ENCODE results near the gene SLC25A27.

The SLC25A27 gene, protein sequence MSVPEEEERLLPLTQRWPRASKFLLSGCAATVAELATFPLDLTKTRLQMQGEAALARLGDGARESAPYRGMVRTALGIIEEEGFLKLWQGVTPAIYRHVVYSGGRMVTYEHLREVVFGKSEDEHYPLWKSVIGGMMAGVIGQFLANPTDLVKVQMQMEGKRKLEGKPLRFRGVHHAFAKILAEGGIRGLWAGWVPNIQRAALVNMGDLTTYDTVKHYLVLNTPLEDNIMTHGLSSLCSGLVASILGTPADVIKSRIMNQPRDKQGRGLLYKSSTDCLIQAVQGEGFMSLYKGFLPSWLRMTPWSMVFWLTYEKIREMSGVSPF

DNA sequence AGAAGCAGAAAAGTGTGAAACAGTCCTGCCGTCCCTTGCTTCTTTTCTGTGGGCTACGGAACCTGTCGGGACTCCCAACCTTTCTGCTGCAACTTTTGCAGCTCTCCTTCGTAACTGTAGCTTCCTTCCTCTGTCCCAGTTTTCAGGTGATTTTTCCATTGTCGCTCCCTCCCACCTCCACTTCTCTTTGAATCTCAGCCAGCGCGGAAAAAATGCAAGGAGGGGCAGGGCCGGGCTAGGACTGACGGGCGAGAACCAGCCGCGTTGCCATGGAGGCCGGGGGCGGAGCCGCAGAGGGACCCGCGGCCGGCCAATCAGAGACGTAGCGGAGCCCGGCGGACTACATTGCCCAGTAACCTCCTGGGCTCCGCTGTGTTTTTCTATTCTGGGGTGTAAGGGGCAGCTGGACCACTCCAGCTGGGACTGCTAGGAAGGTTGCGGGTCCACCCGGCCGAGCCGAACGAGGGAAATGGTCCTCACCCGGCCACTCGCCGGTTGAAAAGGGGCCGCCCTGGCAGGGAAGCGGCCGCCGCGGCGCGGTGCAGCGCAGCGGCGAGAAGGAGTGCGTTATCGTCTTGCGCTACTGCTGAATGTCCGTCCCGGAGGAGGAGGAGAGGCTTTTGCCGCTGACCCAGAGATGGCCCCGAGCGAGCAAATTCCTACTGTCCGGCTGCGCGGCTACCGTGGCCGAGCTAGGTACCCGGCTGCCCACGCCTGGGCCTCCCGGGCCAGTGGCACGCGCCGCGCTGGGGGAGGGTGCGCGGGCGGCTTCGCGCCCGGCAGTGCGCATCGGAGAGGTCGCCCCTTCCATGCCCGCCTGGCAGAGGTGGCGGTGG lies at the start of gene SLC25A27, which contains the start of gene CYP39A1:
Gene SLC25A27, plus strand, starts transcription at position 373 of the 836 bp plus-strand sequence. Its CDS starts 218 bp downstream, at position 591.
Gene CYP39A1, minus strand, starts transcription at position 216 of the 836 bp plus-strand sequence. CDS start 236 bp downstream, outside the sequence.
- H3K4me1 ChIP-seq = peaks cover 0 to 17% (median 11%) of the 10 kb centered on the region in 4 donors
- no peaks in the 10 kb centered on the region for H3K27me3 ChIP-seq
- peaks cover 0 to 3% (median 0%) of the 10 kb centered on the region in 3 donors for H3K36me3 ChIP-seq
- intact Hi-C loops (cut with DNase I; ENCODE audit: low total_unique reads) = no loop called here
- DNase-seq = peak; percentile 93 to 95
- H3K9me3 ChIP-seq = no peaks in the 10 kb centered on the region
- peak within 1 kb of the TSS; percentile 88 to 93 for H3K27ac ChIP-seq
- H3K4me3 ChIP-seq = peak within 1 kb of the TSS; percentile 73 to 87
- TF ChIP-seq, protein P1, sequence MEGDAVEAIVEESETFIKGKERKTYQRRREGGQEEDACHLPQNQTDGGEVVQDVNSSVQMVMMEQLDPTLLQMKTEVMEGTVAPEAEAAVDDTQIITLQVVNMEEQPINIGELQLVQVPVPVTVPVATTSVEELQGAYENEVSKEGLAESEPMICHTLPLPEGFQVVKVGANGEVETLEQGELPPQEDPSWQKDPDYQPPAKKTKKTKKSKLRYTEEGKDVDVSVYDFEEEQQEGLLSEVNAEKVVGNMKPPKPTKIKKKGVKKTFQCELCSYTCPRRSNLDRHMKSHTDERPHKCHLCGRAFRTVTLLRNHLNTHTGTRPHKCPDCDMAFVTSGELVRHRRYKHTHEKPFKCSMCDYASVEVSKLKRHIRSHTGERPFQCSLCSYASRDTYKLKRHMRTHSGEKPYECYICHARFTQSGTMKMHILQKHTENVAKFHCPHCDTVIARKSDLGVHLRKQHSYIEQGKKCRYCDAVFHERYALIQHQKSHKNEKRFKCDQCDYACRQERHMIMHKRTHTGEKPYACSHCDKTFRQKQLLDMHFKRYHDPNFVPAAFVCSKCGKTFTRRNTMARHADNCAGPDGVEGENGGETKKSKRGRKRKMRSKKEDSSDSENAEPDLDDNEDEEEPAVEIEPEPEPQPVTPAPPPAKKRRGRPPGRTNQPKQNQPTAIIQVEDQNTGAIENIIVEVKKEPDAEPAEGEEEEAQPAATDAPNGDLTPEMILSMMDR (IDR thresholded peaks at IDR 0.05) = no peak

DNA sequence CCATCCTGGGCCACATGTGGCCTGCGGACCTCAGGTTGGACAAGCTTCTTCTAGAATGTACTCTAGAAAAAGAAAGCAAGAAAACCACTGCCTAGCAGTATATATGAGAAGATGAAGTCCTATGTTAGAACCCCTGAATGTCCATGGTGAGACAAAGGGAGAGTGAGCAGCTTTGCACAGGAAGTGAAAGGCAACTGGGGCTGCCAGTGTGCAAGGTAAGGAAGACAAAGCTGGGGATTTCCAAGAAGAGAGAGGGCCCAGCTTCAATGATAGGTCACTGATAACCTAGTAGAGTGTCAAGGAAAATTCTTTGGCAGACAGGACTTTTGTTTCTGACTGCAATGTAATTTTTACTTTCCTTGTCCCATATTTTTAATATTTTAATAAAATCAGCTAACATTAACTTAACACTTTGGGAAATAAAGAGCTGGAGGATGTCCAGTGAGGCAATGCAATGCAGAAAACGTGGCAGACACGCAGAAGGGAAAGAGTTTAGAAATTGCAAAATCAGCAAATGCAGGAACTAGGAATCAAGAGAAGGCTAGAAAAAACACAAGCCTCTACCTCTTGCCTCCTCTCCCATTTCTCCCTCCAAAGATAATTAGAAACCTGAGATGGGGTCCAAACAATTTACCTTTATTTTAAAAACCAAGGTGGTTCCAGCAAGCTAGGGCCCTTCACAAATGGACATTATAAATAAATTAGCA lies 47.5 kb upstream of the SLC25A27 start:
- Histone ChIP-seq H3K36me3 (no peaks in the 10 kb centered on the region), H3K4me1 (peaks cover 0 to 27% (median 8%) of the 10 kb centered on the region in 4 donors), H3K9me3 (no peaks in the 10 kb centered on the region), H3K27me3 (no peaks in the 10 kb centered on the region), H3K4me3 (no peak overlapping the region), H3K27ac (peak overlapping the region in 1 of 2 donors; percentile 16)
- intact Hi-C loops (cut with DNase I; ENCODE audit: low total_unique reads) = no loop called here
- no peak for DNase-seq
- TF ChIP-seq, protein P1 (IDR thresholded peaks at IDR 0.05) = no peak

DNA sequence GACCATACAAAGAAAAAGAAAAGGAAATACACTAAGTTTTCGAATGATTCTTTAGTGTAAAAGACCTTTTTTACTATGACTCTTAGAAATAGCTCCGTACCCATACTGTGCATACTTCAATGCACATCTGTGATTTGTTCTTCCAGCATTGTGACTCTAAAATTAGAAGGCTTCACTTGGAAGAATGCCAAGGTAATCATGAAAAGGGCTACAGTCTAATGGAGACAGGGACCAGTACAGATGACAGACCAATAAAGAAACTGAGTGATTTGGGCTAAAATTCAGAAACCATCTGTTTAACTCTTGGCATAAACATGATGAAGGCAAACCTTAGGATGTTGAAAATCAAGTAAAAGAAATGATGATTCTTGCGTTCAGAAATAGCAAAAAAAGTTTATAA lies 46.4 kb upstream of the SLC25A27 start:
- no peak overlapping the region for H3K4me3 ChIP-seq
- no peaks in the 10 kb centered on the region for H3K36me3 ChIP-seq
- H3K9me3 ChIP-seq = no peaks in the 10 kb centered on the region
- H3K27ac ChIP-seq = peak overlapping the region in 1 of 2 donors; percentile 16
- TF ChIP-seq, protein P1 (IDR thresholded peaks at IDR 0.05) = no peak
- DNase-seq = no peak
- intact Hi-C loops (cut with DNase I; ENCODE audit: low total_unique reads) = no loop called here
- peaks cover 0 to 27% (median 8%) of the 10 kb centered on the region in 4 donors for H3K4me1 ChIP-seq
- H3K27me3 ChIP-seq = no peaks in the 10 kb centered on the region

DNA sequence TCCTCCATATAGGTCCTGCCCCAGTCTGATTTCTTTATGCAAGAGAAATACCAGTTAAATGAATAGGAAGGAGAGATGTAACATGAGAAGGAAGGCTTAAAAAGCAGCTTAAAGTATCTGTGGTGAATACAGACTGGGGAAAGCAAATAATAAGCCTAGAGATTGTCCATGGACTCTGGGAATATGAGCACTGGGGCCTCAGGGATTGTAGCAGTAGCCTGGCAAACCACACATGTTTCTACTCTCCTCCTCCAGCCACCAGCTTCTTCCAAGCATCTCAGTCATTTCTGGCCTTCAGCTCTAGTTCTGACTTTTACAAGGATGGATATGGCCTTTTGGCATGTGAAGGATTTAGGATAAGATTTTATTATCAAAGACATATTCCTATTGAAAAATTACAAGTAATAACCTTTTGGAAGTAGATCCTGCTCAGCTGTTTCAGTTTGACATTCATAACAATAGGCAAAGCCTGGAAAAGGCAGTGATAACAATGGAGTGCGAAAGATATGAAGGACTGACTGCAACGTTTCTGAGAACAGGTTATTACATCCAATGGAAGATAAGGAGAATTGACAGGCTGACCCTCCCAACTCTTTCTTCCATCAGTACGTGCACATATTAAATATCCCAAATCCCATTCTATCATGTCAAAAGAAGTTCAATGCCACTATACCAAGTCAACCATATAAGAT lies 41.8 kb upstream of the SLC25A27 start:
- H3K27ac ChIP-seq = peak overlapping the region in 1 of 2 donors; percentile 14
- H3K9me3 ChIP-seq = no peaks in the 10 kb centered on the region
- no peaks in the 10 kb centered on the region for H3K36me3 ChIP-seq
- TF ChIP-seq, protein P1 (IDR thresholded peaks at IDR 0.05) = no peak
- no peaks in the 10 kb centered on the region for H3K27me3 ChIP-seq
- H3K4me1 ChIP-seq = peaks cover 0 to 35% (median 7%) of the 10 kb centered on the region in 4 donors
- DNase-seq = no peak
- H3K4me3 ChIP-seq = no peak overlapping the region
- intact Hi-C loops (cut with DNase I; ENCODE audit: low total_unique reads) = no loop called here

DNA sequence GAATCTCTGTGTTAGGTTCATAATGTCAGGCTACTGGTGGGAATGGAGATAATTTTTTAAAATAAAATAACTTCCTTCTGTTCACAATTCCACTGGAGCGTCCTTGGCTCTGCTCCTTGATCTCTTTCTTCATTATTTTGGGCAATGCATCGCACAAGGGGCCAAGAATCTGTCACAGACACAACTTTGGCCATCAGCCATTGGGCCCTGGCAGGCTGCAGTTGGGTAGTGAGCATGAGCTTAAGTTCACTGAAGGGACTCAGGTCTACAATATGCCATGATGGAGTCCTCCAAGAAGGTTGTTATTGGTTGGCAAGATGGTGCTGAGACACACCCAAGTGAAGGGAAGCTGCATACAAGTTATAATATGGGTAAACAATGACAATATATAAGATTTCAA lies 40.1 kb upstream of the SLC25A27 start:
- intact Hi-C loops (cut with DNase I; ENCODE audit: low total_unique reads) = no loop called here
- DNase-seq = peak; percentile 39 to 82
- H3K9me3 ChIP-seq = no peaks in the 10 kb centered on the region

More for the DNA sequence above, 40.1 kb upstream of the SLC25A27 start:
- Histone ChIP-seq H3K4me1 (peaks cover 0 to 18% (median 2%) of the 10 kb centered on the region in 4 donors), H3K36me3 (no peaks in the 10 kb centered on the region), H3K27ac (peak overlapping the region in 1 of 2 donors; percentile 64), H3K4me3 (no peak overlapping the region), H3K27me3 (no peaks in the 10 kb centered on the region)
- TF ChIP-seq, protein P1 (IDR thresholded peaks at IDR 0.05) = no peak
